ENCODE measurements around the gene LYVE1. TPM values are rescaled to one million over a fixed set of nuclear protein-coding genes. Genes with fewer than 3 reads are reported as not detected.

Gene LYVE1, protein sequence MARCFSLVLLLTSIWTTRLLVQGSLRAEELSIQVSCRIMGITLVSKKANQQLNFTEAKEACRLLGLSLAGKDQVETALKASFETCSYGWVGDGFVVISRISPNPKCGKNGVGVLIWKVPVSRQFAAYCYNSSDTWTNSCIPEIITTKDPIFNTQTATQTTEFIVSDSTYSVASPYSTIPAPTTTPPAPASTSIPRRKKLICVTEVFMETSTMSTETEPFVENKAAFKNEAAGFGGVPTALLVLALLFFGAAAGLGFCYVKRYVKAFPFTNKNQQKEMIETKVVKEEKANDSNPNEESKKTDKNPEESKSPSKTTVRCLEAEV
- total RNA-seq, result not detected
- not detected for polyA plus RNA-seq (2013, experiment 1 of 2)
- polyA plus RNA-seq (2013, experiment 2 of 2), result not detected
- long read RNA-seq, experiment 1, result 0 reads
- long read RNA-seq, experiment 2, partial matches to known transcripts, result 0 of 3 reads
- long read RNA-seq, experiment 2, other reads (novel, unspliced or antisense), result 3 of 3 reads
- long read RNA-seq, experiment 3, partial matches to known transcripts, result 0 of 2 reads
- long read RNA-seq, experiment 3, other reads (novel, unspliced or antisense), result 2 of 2 reads
- long read RNA-seq, experiment 4, result 0 reads

GRCh38 chr11:10568486-10568941, at the start of gene LYVE1:
Gene LYVE1, minus strand, starts transcription at chr11:10568665. Its CDS starts 133 bp downstream, at chr11:10568532.
- Mint-ChIP-seq H3K27ac (no peak within 1 kb of the TSS), H3K9me3 (no peaks in the 10 kb centered on the region), H3K4me3 (no peak within 1 kb of the TSS), H3K36me3 (ENCODE audit: low read depth) (no peaks in the 10 kb centered on the region), H3K27me3 (ENCODE audit: insufficient read depth) (peaks cover 3% of the 10 kb centered on the region), H3K4me1 (peaks cover 19% of the 10 kb centered on the region)
- no peak within 1 kb of the TSS for H3K27ac ChIP-seq (ENCODE audit: low read depth, low read length)
- H3K27me3 ChIP-seq (ENCODE audit: control insufficient read depth, insufficient read depth, low read length, poor library complexity, severe bottlenecking), result no peaks in the 10 kb centered on the region
- no peak for TF ChIP-seq CTCF (conservative IDR thresholded peaks at IDR 0.05)
- H3K4me1 ChIP-seq (ENCODE audit: control insufficient read depth, insufficient read depth, low read length), result peaks cover 9% of the 10 kb centered on the region
- H3K9me3 ChIP-seq (ENCODE audit: control insufficient read depth, low read length), result no peaks in the 10 kb centered on the region
- H3K9ac ChIP-seq (ENCODE audit: extremely low read depth, low read length, poor library complexity, severe bottlenecking), result no peak within 1 kb of the TSS
- 88 to 90% methylated on average over 6 to 7 of the region's 7 CpGs for WGBS, 2 experiments (ENCODE audit: insufficient coverage in 1 of 2, insufficient read length in 1 of 2)
- H3K4me3 ChIP-seq (ENCODE audit: low read length), result no peak within 1 kb of the TSS
- DNase-seq, result no peak
- H3K36me3 ChIP-seq (ENCODE audit: control insufficient read depth, insufficient read depth, low read length), result no peaks in the 10 kb centered on the region

GRCh38 chr11:10617551-10617950, 49.1 kb upstream of the LYVE1 start:
- no peaks in the 10 kb centered on the region for H3K4me1 Mint-ChIP-seq
- Histone ChIP-seq H3K4me3 (ENCODE audit: low read length) (no peak overlapping the region), H3K36me3 (ENCODE audit: control insufficient read depth, insufficient read depth, low read length) (no peaks in the 10 kb centered on the region), H3K4me1 (ENCODE audit: control insufficient read depth, insufficient read depth, low read length) (no peaks in the 10 kb centered on the region), H3K27ac (ENCODE audit: low read depth, low read length) (no peak overlapping the region), H3K9me3 (ENCODE audit: control insufficient read depth, low read length) (no peaks in the 10 kb centered on the region), H3K27me3 (ENCODE audit: control insufficient read depth, insufficient read depth, low read length, poor library complexity, severe bottlenecking) (no peaks in the 10 kb centered on the region), H3K9ac (ENCODE audit: extremely low read depth, low read length, poor library complexity, severe bottlenecking) (no peak overlapping the region)
- peaks cover 3% of the 10 kb centered on the region for H3K36me3 Mint-ChIP-seq (ENCODE audit: low read depth)
- no peak overlapping the region for H3K4me3 Mint-ChIP-seq
- WGBS, 2 experiments (ENCODE audit: insufficient coverage in 1 of 2, insufficient read length in 1 of 2), result 95 to 100% methylated on average over 1 of the region's 1 CpG
- no peak overlapping the region for H3K27ac Mint-ChIP-seq
- no peaks in the 10 kb centered on the region for H3K27me3 Mint-ChIP-seq (ENCODE audit: insufficient read depth)
- no peak for DNase-seq
- H3K9me3 Mint-ChIP-seq, result peaks cover 12% of the 10 kb centered on the region
- TF ChIP-seq CTCF (conservative IDR thresholded peaks at IDR 0.05), result no peak

GRCh38 chr11:10611979-10612862, 43.8 kb upstream of the LYVE1 start:
- Histone ChIP-seq H3K9me3 (ENCODE audit: control insufficient read depth, low read length) (no peaks in the 10 kb centered on the region), H3K36me3 (ENCODE audit: control insufficient read depth, insufficient read depth, low read length) (no peaks in the 10 kb centered on the region), H3K9ac (ENCODE audit: extremely low read depth, low read length, poor library complexity, severe bottlenecking) (no peak overlapping the region), H3K27me3 (ENCODE audit: control insufficient read depth, insufficient read depth, low read length, poor library complexity, severe bottlenecking) (no peaks in the 10 kb centered on the region), H3K27ac (ENCODE audit: low read depth, low read length) (no peak overlapping the region), H3K4me1 (ENCODE audit: control insufficient read depth, insufficient read depth, low read length) (no peaks in the 10 kb centered on the region), H3K4me3 (ENCODE audit: low read length) (no peak overlapping the region)
- no peak for DNase-seq
- 90 to 96% methylated on average over 7 to 9 of the region's 9 CpGs for WGBS, 2 experiments (ENCODE audit: insufficient coverage in 1 of 2, insufficient read length in 1 of 2)
- Mint-ChIP-seq H3K27me3 (ENCODE audit: insufficient read depth) (no peaks in the 10 kb centered on the region), H3K36me3 (ENCODE audit: low read depth) (peaks cover 3% of the 10 kb centered on the region), H3K9me3 (peaks cover 12% of the 10 kb centered on the region), H3K4me3 (no peak overlapping the region), H3K27ac (no peak overlapping the region), H3K4me1 (peaks cover 2% of the 10 kb centered on the region)
- no peak for TF ChIP-seq CTCF (conservative IDR thresholded peaks at IDR 0.05)

Data from endodermal cell (in vitro differentiated cells).